GM19328 (cell line): Measurements from ENCODE around the gene MYLK.
"Not testable (repeated sequence)": the region's sequence is repeated elsewhere in the genome, so short reads cannot be mapped to it uniquely, and the experiment has no call there.

Source experiments
- ATAC-seq: cut with Tn5 transposase; IDR thresholded peaks from one replicate; pipeline ENCODE4 v1.9.1; 2021; ENCODE audit warnings: mild to moderate bottlenecking, moderate library complexity; ENCODE audit not compliant: unreplicated experiment

Gene MYLK

DNA sequence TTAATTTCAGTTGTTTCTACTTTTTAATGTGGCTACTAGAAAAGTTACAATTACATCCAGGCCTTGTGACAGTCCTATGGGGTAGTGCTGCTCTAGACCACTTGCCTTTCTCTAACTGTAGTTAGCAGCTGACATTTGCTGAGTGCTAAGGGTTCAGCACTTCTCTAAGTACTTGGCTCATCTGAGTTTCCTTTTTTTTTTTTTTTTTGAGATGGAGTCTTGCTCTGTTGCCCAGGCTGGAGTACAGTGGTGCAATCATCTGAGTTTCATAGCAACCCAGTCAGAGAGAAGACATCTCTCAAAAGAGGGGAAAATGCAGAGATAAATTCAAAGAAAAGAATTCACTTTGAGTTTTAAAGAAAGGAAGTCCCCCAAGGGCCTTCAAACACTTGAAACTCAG is 130.8 kb downstream of the MYLK start:
- no peak for ATAC-seq

DNA sequence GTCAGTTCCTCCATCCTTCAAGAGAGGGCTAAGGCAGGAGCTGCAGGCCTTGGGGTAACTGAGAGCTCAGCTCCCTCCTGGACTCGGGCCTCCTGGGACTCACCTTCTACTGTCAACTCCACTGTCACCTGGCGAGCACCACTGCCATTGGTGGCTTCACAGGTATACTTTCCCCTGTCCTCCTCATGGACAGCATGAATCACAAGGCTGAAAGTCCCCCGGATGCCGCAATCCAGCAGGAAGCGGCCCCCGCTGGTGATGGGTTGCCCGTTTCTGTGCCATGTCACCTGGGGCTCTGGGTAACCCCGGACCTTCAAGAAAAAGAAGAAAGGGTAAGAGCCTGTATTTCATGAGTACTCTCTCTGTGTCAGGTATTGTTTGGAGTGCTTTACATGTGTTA is 131.9 kb downstream of the MYLK start:
- ATAC-seq: no peak

DNA sequence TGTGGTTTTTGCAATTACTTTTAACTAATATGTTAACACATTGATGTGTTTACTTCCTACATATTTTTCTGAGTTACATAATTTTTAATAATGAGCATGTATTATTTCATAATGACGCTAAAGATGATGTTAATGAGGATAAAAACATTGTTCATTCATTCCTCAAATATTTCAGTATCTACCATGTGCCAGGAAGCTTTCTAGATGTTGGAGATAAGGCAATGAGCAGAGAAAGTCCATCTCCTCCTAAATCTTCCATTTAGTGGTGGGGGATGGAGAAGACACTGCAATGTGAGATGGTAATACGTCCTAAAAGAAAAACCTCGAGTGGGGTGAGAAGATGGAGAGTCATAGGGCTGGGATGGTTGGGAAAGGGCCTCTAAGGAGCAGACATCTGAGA is 132.7 kb downstream of the MYLK start:
- no peak for ATAC-seq

DNA sequence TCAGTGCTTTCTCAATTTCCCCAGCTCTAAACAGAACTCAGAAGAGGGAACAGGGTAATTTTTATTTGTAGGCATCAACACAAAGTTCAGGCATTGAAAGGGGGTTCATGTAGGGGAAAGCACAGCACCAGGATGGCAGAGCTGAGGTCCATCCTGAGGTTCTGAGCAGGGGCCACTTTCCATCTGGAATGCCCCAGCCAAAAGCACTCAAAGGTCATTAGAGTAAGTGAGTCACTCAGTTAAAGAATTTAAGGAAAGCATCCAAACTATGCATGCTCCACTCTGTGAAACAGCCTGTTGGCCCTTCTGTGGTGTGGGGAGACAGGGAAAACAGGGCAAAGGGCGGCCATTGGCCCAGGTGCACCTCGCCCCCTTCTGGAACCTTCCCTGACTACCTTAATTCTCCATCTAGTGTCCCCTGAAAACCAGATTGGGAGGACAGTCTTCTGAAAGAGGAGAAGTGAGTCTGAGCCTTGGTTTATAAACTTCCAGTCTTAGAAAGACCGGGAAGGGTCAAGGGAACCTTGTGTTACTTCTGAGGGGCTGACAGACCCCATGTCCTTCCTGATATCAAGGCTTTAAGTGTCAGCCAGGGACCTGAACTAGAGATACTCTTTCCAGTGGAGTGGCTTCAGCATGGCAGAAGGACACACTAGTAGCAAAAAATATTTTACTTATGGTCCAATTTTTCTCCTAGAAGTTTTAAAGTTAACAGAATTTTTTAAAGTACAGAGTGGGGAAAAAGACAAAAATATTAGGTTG is 133.3 kb downstream of the MYLK start:
- no peak for ATAC-seq

DNA sequence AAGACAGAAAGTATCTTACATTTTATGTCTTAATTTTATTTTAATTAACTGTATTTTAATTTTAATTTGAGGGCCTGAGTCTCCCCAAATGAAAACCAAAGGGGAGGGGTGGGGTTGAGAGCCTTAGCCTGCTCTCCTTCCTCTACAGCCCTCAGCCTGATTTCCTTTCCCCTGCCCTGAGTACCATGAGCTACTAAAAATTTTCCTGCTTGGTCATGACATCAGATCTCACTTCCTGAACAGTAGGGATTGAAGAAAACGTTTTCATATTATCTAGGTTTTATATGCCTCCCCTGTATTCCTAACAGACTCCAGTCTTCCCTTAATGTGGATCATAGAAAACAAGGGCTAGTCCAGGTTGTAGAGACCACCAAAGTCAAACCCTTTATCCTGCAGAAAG is 133.9 kb downstream of the MYLK start:
- ATAC-seq: no peak

DNA sequence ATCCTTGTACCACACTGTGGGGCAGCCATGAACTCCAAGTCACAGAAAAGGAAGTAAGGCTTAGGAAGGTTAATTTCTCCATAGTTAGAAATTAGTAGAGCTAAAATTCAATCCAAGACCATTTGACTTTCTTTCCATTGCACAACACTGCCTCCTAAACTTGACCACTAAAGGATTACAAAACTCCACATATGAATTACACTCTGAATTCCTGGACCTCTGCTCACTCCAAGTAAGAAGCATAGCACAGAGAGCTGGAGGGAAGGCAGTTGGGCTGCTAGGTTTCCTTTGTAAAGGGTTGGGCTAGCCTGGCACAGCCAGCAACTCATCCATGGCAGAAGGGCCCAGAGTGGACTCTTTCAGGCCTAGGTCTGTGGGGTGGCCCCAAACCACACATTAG is 134.4 kb downstream of the MYLK start:
- ATAC-seq: no peak

DNA sequence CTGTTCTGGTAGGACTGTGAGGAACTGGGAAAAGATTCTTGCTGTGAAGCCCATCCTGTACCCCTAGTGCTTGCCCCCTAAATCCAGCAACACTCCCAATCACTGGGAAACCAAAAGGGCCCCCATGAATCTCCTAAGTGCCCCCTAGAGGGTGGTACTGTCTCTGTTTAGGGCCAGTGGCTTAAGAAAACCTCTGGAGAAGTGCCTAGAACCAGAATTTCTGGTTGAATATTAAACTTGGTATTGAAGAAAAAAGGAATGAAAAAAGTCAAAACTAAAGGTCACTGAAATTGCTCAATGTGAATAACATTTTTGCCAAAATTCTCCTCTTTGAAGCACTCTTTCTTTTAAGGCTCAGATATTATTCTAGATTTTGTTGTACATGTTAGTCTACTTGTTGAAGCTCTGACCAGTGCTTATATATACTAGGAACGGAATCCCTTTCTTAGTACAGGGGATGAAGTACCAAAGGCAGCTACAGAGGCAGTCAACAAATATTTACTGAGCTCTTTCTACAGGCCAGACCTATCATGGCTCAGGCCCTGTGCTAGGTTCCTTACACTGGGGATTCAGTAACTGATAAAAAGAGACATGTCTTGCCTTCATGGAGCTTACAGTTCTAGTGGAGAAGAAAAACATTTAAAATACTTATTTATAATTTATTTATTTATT is 138.8 kb downstream of the MYLK start:
- ATAC-seq: no peak

DNA sequence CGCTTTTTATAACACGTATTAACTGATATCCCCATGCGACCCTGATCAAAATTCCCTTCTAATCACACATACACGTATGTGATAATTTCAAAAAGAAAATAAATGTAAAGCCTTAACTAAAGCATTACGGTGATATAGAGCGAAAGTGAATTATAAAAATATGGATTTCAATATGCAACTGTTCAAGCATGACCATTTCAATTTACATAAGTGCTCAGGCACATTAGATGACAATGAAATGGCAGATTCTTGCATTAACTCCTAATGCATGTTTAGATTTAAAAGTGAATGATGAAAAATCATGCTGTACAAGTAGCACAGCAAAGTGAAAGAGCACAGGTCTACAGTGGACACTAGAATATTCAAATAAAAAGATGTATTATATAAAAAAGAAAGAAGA is 140.1 kb downstream of the MYLK start:
- no peak for ATAC-seq

DNA sequence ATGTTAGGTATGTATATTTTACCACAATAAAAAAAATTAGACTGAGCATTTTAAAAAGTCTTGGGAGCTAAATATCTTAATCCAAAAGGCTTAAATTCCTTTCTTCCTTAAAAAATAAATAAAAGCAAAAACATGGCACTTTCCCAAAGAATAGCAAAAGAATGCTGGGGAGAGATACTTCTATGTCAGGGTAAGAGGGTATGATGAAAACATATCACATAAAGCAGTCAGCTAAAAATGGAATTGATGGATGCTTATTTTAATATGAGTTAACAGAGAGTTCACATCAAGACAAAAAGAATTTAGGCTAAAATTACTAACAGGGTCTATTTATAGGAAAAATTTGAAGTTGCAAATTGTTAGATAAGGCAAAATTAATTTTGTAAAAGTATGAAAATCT is 141.0 kb downstream of the MYLK start:
- no peak for ATAC-seq

DNA sequence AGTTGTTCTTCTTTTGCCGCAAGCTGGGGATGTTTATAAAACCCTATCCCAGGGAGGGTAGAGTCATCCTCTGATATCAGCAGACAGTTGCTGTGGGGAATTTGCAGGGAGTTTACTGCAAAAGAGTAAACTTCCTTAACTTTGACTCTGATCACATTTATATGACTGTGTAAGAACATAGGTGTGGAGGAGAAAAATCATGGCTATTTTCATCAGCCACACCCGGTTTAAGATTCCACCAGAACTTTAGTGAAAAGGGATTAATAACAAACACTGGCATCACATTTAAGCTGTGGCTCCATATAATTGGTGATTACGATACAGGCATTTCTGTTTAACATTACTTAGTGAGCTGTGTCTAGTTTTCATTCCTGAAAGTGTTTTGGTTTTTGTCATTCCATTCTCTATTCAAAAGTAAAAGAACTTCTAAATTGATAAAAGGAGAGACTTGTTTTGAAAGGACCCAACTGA is 143.1 kb downstream of the MYLK start:
- no peak for ATAC-seq

DNA sequence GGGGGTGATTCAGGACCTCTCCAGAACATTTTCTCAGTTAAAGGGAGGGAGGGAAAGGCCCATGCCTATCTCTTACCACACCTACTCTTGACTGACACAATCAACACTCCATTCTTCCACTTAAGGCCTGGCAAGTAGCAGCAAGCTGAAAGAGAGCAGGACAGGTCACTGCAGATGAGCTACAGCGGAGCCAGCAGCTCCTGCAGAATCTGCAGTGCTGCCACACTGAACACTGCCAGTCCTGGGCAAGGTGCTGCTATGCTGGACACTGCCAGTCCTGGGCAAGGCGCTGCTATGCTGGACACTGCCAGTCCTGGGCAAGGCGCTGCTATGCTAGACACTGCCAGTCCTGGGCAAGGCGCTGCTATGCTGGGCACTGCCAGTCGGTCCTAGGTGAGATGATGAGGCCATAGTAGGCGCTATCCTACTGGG is 143.7 kb downstream of the MYLK start:
- ATAC-seq: no peak

DNA sequence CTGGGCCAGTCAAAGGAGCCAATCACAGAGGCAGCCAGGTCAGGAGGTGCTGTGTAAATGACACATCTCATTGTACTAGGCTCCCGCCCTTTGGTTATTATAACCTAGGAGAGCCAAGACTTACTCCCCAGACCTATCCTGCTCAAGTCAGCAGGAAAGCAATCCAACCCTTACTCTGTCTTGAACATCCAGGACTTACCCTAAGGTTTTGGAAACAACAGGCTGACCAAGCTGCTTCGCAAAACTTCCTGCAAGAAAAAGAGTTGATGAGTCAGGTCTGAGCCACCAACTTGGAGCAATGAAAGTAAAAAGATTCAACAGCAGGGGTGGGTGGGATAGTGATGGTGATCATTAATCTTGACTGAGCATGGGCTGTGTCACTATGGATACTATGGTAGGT is 144.4 kb downstream of the MYLK start:
- ATAC-seq: no peak

DNA sequence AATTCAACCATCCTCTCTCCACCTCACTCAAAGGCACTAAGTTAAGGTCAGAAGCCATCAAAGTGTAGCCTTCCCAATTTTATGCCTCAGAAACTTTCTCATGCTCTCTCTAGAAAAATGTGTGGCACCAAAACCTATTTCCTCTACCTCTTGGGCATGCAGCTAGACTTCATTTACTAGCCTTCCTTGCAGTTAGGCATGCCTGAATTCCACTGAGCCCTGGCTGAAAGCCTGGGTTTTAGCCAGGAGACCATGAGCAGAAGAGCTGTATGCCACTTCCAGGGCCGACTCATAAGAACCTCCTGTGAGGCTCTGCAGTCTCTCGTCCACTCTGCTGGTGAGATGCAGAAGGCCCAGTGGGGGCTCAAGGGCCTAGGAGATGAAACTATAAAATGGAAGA is 145.0 kb downstream of the MYLK start:
- ATAC-seq: no peak

DNA sequence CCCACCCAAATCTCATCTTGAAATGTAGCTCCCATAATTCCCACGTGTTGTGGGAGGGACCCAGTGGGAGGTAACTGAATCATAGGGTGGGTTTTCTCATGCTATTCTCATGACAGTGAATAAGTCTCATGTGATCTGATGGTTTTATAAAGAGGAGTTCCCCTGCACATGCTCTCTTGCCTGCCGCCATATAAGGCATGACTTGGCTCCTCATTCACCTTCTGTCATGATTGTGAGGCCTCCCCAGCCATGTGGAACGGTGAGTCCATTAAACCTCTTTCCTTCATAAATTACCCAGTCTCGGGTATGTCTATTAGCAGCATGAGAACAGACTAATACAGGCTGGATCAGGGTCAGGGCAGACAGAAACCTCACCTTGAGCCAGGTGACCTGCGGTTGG is 145.6 kb downstream of the MYLK start:
- not testable (repeated sequence) for ATAC-seq

DNA sequence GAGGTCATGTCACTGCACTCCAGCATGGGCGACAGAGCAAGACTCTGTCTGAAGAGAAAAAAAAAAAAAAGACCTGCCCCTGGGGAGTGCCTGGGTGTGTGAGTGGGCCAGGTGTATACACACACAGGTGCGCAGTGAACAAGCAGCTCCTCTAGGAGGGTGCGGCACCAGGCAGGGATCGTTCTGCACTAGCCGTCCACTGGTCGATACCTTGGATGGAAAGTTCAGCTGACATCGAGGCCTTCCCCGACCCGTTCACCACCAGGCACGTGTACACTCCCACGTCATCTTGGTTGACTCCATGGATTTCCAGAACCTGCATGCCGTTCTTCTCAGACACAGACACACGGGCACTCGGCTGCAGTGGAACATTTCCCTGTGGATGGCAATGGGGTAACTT is 147.0 kb downstream of the MYLK start:
- no peak for ATAC-seq

DNA sequence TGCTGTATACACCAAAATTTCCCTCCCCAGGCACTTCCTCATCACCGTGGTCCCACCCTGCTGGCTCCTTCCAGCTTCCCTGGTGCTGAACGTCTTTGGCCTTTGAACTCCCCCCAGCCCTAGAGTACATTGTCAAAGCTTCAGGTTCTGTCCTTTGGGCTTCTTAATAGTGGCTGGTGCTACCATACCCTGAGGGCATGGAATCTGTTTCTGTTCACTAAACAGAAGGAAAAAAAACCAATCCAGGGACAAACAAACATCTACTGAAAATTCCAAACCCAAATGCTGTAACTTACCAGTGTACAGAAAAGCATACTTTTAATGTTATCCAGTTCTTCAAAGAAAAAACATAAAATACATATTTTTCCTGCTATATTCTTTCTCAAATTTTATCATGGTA is 148.7 kb downstream of the MYLK start:
- ATAC-seq: no peak

DNA sequence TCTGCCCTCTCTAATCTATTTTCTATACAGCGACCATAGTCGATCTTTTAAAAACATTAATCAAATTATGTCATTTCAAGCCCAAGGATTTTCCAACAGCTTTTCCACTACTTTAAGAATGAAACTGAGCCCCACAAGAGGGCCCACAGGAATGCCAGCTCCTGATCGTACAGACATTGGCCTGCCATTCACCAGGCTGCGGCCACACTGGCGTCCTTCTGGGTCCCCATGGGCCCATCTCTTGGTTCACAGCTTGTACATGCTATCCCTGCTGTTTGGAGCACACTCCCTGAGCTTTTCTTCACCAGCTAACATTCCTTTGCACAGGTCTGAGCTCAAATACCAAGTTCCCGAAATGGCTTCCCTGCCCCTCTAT is 149.6 kb downstream of the MYLK start:
- ATAC-seq: no peak

DNA sequence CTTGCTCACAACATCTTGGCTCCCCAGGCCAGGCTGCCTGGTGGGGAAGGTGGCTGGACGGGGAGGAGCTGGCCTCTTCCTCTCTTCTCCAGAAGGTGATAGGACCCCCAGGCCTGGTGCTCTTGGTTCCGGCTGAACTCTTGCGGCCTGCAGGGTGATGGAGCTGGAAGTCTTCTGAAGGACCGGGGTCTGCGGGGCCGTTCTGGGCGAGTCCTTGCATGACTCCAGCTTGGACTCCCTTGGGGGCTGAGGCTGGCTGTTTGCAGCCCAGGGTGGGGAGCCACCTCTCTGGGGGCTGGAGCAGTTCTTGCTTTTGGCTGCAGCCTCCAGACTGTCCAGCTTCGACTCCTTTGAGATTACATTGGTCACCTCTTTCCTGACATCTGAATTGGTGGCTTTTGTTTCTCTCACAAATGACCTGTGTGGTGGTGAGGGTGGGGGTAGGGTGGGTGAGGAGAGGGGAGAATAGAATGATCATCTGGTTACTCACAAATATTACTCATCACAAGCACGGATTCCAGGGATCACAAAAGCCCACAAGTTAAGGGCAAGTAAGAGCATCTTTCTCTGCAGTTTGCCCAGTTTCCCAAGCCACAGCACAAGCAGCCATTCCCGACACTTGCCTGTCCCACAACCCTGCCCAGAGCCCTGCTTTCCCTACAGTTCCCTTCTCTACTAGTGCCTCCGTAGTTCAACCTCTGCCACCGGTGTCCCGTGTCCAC is 150.2 kb downstream of the MYLK start:
- no peak for ATAC-seq

DNA sequence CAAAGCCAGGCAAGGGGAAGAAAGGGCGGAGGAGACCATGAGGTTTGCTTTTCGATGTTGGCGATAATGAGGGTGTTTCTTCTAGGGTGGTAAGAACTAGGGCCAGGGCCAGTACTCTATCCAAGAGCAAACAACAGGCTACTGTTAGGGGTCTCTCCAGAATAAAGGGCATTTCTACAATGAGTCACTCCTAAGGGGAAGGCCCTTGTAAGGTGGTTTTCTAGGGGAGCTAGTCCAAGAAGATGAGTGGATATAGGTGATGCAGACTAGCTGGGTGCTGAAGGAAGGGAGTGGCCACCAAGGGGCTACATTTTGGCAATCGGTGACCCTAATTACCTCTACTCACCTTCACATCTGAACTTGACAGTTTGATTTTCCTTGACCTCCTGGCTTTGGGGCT is 150.8 kb downstream of the MYLK start:
- no peak for ATAC-seq

DNA sequence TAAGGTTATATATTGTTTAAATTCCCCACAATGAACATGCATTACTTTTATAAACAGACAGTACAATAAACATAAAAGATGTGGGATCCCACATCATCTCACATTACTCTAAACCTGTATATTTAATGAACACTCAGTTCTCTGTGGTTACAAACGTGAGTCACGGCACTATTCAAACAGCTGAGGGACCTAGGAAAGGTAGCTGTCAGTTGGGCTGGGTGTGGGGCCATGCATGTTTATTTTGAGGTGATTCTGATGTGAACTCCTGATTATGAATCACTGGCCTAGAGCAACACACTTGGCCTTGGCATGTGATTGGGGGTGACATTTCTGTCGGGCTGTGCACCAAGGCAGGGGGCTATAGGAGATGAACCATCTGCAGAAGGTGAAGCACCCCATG is 151.7 kb downstream of the MYLK start:
- no peak for ATAC-seq

DNA sequence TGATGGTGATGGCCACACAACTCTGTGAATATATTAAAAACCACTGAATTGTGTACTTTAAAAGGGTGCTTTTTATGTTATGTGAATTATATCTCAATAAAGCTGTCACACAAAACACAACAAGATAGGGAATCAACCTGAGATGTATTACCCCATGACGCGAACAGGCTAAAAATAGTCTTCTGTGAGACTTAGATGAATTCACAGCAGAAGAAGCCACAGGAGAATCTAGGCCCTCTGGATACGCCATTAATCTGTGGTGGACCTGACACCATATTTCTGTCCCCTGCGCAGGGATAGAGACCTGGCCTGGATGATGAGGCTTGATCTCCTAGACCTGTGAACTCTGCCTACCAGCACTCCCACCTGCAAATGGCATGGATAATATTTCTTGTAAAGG is 153.3 kb downstream of the MYLK start:
- ATAC-seq: no peak

DNA sequence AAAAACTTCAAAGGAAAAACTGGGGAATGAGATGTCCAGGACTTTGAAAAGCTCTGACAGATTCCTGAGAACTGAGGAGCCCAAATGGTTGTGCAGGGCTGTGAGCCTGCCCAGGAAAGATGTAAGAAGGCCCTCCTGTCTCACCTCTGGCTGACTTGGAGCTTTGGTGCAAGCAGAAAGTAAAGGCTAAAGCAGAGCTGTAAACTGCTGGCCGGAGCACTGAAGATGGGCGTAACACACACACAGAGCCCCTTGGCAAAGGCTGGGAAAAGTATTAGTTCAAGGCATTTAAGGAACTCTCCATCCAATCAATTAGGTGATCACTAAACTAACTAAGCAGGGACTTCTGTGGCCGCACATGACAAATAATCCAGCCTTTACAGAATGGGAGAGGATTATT is 155.1 kb downstream of the MYLK start:
- no peak for ATAC-seq
